Endodermal cell (in vitro differentiated cells): ENCODE data around the gene FARP1. TPM values are rescaled to one million over a fixed set of nuclear protein-coding genes. Genes with fewer than 3 reads are reported as not detected.

ENCODE experiments used
- DNase-seq: peaks from one replicate; pipeline ENCODE4 v3.0.0-alpha.2; 2017
- H3K27ac ChIP-seq: 2 replicates; pipeline ENCODE4 v1.5.1; 2013; ENCODE audit warnings: mild to moderate bottlenecking, low read depth, low read length, moderate library complexity
- H3K27me3 ChIP-seq: 2 replicates; pipeline ENCODE4 v1.6.1; 2013; ENCODE audit warnings: mild to moderate bottlenecking, low read length, moderate library complexity; ENCODE audit not compliant: insufficient read depth, control insufficient read depth, poor library complexity, severe bottlenecking
- H3K36me3 ChIP-seq: 2 replicates; pipeline ENCODE4 v1.7.0; 2013; ENCODE audit warnings: mild to moderate bottlenecking, low read length, moderate library complexity; ENCODE audit not compliant: control insufficient read depth, insufficient read depth
- H3K4me1 ChIP-seq: one replicate; pipeline ENCODE4 v1.7.0; 2013; ENCODE audit warnings: low read length; ENCODE audit not compliant: control insufficient read depth, insufficient read depth
- H3K4me3 ChIP-seq: 2 replicates; pipeline ENCODE4 v1.5.1; 2013; ENCODE audit warnings: mild to moderate bottlenecking, low read length, moderate library complexity
- H3K9ac ChIP-seq: 2 replicates; pipeline ENCODE4 v1.6.1; 2013; ENCODE audit warnings: mild to moderate bottlenecking, low read length, moderate library complexity; ENCODE audit not compliant: poor library complexity, severe bottlenecking; ENCODE audit errors: extremely low read depth
- H3K9me3 ChIP-seq: 2 replicates; pipeline ENCODE4 v1.6.1; 2013; ENCODE audit warnings: mild to moderate bottlenecking, low read length, moderate library complexity; ENCODE audit not compliant: control insufficient read depth
- H3K27ac Mint-ChIP-seq: 2 replicates; pipeline ENCODE4 v1.8.0; 2020; ENCODE audit warnings: mixed read lengths
- H3K27me3 Mint-ChIP-seq: 2 replicates; pipeline ENCODE4 v1.8.0; 2021; ENCODE audit warnings: mild to moderate bottlenecking, mixed read lengths; ENCODE audit not compliant: insufficient read depth
- H3K36me3 Mint-ChIP-seq: 2 replicates; pipeline ENCODE4 v1.8.0; 2020; ENCODE audit warnings: low read depth, mixed read lengths
- H3K4me1 Mint-ChIP-seq: 2 replicates; pipeline ENCODE4 v1.8.0; 2020; ENCODE audit warnings: mixed read lengths
- H3K4me3 Mint-ChIP-seq: 2 replicates; pipeline ENCODE4 v1.8.0; 2020; ENCODE audit warnings: mild to moderate bottlenecking, moderate library complexity, mixed read lengths
- H3K9me3 Mint-ChIP-seq: 2 replicates; pipeline ENCODE4 v1.8.0; 2020; ENCODE audit warnings: mild to moderate bottlenecking, mixed read lengths
- CTCF ChIP-seq: fragments of 200-600 bp; sonication (generic); conservative IDR thresholded peaks from 2 replicates; pipeline ENCODE4 v1.5.0; 2021; ENCODE audit warnings: antibody characterized with exemption, mild to moderate bottlenecking
- WGBS, 2 experiments: methylation state at CpG; one replicate each; pipeline versions ENCODE4 v1.1.5 to v1.1.7; 2013; ENCODE audit warnings: missing lambda C conversion rate in 2 of 2, mixed read lengths in 1 of 2; ENCODE audit not compliant: insufficient coverage in 1 of 2, insufficient read length in 1 of 2; 5-methylcytosine and 5-hydroxymethylcytosine counted together
- total RNA-seq, 2 donors: library from RNA; stranded (reverse); fragmentation: NEBNext Ultra II Directional in 1 of 2; extraction: Animal tissue kit (Norgen Biotek cat#: 25700) in 1 of 2; gene quantifications; 2 replicates in 1 of 2; 3 replicates in 1 of 2; pipeline ENCODE4 v1.2.1, GENCODE V29; 2021

The FARP1 gene
- total RNA-seq, 2 donors from 2014 or later = 237 to 319 TPM

GRCh38 chr13:98344392-98344791, 201.5 kb downstream of the FARP1 start:
- H3K9me3 ChIP-seq = no peaks in the 10 kb centered on the region
- TF ChIP-seq CTCF = no peak
- H3K4me3 ChIP-seq = no peak overlapping the region

GRCh38 chr13:98345107-98345935, 202.4 kb downstream of the FARP1 start:
- Histone ChIP-seq H3K27me3 (no peaks in the 10 kb centered on the region), H3K4me1 (peaks cover 4% of the 10 kb centered on the region), H3K27ac (no peak overlapping the region), H3K9me3 (no peaks in the 10 kb centered on the region), H3K9ac (no peak overlapping the region), H3K4me3 (no peak overlapping the region), H3K36me3 (peaks cover 42% of the 10 kb centered on the region)
- Mint-ChIP-seq H3K9me3 (no peaks in the 10 kb centered on the region), H3K4me3 (no peak overlapping the region), H3K36me3 (peaks cover 40% of the 10 kb centered on the region), H3K27ac (no peak overlapping the region), H3K27me3 (no peaks in the 10 kb centered on the region), H3K4me1 (peaks cover 16% of the 10 kb centered on the region)
- DNase-seq = peak; percentile 44
- TF ChIP-seq CTCF = peak; percentile 30
- 94% methylated on average over 9 to 12 of the region's 12 CpGs for WGBS, 2 experiments

More at GRCh38 chr13:98344392-98344791, 201.5 kb downstream of the FARP1 start:
- peak; percentile 17 for DNase-seq
- no peak overlapping the region for H3K9ac ChIP-seq
- Mint-ChIP-seq H3K36me3 (peaks cover 43% of the 10 kb centered on the region), H3K27me3 (no peaks in the 10 kb centered on the region), H3K4me3 (no peak overlapping the region), H3K27ac (no peak overlapping the region), H3K9me3 (no peaks in the 10 kb centered on the region), H3K4me1 (peaks cover 16% of the 10 kb centered on the region)
- H3K27me3 ChIP-seq = no peaks in the 10 kb centered on the region
- H3K4me1 ChIP-seq = peaks cover 4% of the 10 kb centered on the region
- WGBS, 2 experiments = 91 to 94% methylated on average over 10 of the region's 10 CpGs
- H3K36me3 ChIP-seq = peaks cover 37% of the 10 kb centered on the region
- H3K27ac ChIP-seq = no peak overlapping the region

GRCh38 chr13:98346904-98347636, 204.2 kb downstream of the FARP1 start:
- Histone ChIP-seq H3K9ac (no peak overlapping the region), H3K9me3 (no peaks in the 10 kb centered on the region), H3K27ac (no peak overlapping the region), H3K4me1 (peaks cover 4% of the 10 kb centered on the region), H3K36me3 (peaks cover 46% of the 10 kb centered on the region), H3K4me3 (no peak overlapping the region), H3K27me3 (no peaks in the 10 kb centered on the region)
- Mint-ChIP-seq H3K27ac (no peak overlapping the region), H3K4me3 (no peak overlapping the region), H3K27me3 (no peaks in the 10 kb centered on the region), H3K36me3 (peaks cover 46% of the 10 kb centered on the region), H3K4me1 (peaks cover 16% of the 10 kb centered on the region), H3K9me3 (no peaks in the 10 kb centered on the region)
- WGBS, 2 experiments = 95 to 96% methylated on average over 9 to 10 of the region's 10 CpGs
- TF ChIP-seq CTCF = no peak
- DNase-seq = peak; percentile 13
